Ishikawa (cell line): ENCODE measurements around the gene TMEM44.

Experiments used
- CEBPB ChIP-seq: IDR thresholded peaks from 2 replicates; pipeline ENCODE4 v1.6.1; 2012
- RAD21 ChIP-seq: IDR thresholded peaks from 2 replicates; pipeline ENCODE4 v1.6.1; 2012; ENCODE audit warnings: low read depth

- TF ChIP-seq RAD21 = no peak
- TF ChIP-seq CEBPB = no peak
Observed at GRCh38 chr3:194658477-194659242, 25.4 kb upstream of the TMEM44 start.
